ENCODE results near the gene SLC35F3.

Gene SLC35F3

GRCh38 chr1:233912447-233912846, 8.0 kb downstream of the SLC35F3 start:
- no peak for DNase-seq (ENCODE audit: low read depth in 2 of 2)

- no peak for DNase-seq (ENCODE audit: low read depth in 2 of 2)
Observed at GRCh38 chr1:233912909-233913308, 8.4 kb downstream of the SLC35F3 start.

- DNase-seq (ENCODE audit: low read depth in 2 of 2): no peak
Observed at GRCh38 chr1:233916706-233917105, 12.2 kb downstream of the SLC35F3 start.

GRCh38 chr1:233919786-233920185, 15.3 kb downstream of the SLC35F3 start:
- no peak for DNase-seq (ENCODE audit: low read depth in 2 of 2)

GRCh38 chr1:233928123-233928522, 23.6 kb downstream of the SLC35F3 start:
- DNase-seq (ENCODE audit: low read depth in 2 of 2): no peak

GRCh38 chr1:233933339-233933738, 28.9 kb downstream of the SLC35F3 start:
- DNase-seq (ENCODE audit: low read depth in 2 of 2): no peak

GRCh38 chr1:233935297-233935868, 30.9 kb downstream of the SLC35F3 start:
- no peak for DNase-seq (ENCODE audit: low read depth in 2 of 2)

- DNase-seq (ENCODE audit: low read depth in 2 of 2): no peak
Observed at GRCh38 chr1:233936422-233936821, 31.9 kb downstream of the SLC35F3 start.

- no peak for DNase-seq (ENCODE audit: low read depth in 2 of 2)
Observed at GRCh38 chr1:233936842-233937241, 32.4 kb downstream of the SLC35F3 start.

GRCh38 chr1:233938476-233938875, 34.0 kb downstream of the SLC35F3 start:
- DNase-seq (ENCODE audit: low read depth in 2 of 2): no peak

- DNase-seq (ENCODE audit: low read depth in 2 of 2): no peak
Observed at GRCh38 chr1:233939451-233939850, 35.0 kb downstream of the SLC35F3 start.

- DNase-seq (ENCODE audit: low read depth in 2 of 2): no peak
Observed at GRCh38 chr1:233940908-233941307, 36.4 kb downstream of the SLC35F3 start.

- DNase-seq (ENCODE audit: low read depth in 2 of 2): no peak
Observed at GRCh38 chr1:233944601-233945000, 40.1 kb downstream of the SLC35F3 start.

GRCh38 chr1:233945573-233945972, 41.1 kb downstream of the SLC35F3 start:
- no peak for DNase-seq (ENCODE audit: low read depth in 2 of 2)

GRCh38 chr1:233945979-233946378, 41.5 kb downstream of the SLC35F3 start:
- DNase-seq (ENCODE audit: low read depth in 2 of 2): no peak

GRCh38 chr1:233946724-233947123, 42.2 kb downstream of the SLC35F3 start:
- no peak for DNase-seq (ENCODE audit: low read depth in 2 of 2)

- DNase-seq (ENCODE audit: low read depth in 2 of 2): no peak
Observed at GRCh38 chr1:233951804-233952203, 47.3 kb downstream of the SLC35F3 start.

- DNase-seq (ENCODE audit: low read depth in 2 of 2): no peak
Observed at GRCh38 chr1:233957691-233958090, 53.2 kb downstream of the SLC35F3 start.

GRCh38 chr1:233959102-233959501, 54.6 kb downstream of the SLC35F3 start:
- no peak for DNase-seq (ENCODE audit: low read depth in 2 of 2)

- DNase-seq (ENCODE audit: low read depth in 2 of 2): no peak
Observed at GRCh38 chr1:233959971-233960370, 55.5 kb downstream of the SLC35F3 start.

GRCh38 chr1:233960386-233960785, 55.9 kb downstream of the SLC35F3 start:
- no peak for DNase-seq (ENCODE audit: low read depth in 2 of 2)

GRCh38 chr1:233962878-233963277, 58.4 kb downstream of the SLC35F3 start:
- DNase-seq (ENCODE audit: low read depth in 2 of 2): no peak

GRCh38 chr1:233965856-233966255, 61.4 kb downstream of the SLC35F3 start:
- DNase-seq (ENCODE audit: low read depth in 2 of 2): no peak

- no peak for DNase-seq (ENCODE audit: low read depth in 2 of 2)
Observed at GRCh38 chr1:233971753-233972152, 67.3 kb downstream of the SLC35F3 start.

All from stimulated activated CD8-positive, alpha-beta memory T cell treated with anti-CD3 and anti-CD28 coated beads, Interleukin-7, amount 100 ng/mL, for 4 hours (primary cell).